Measurements from ENCODE around the gene DSCAML1.

Gene DSCAML1

GRCh38 chr11:117752721-117753237 is 44.2 kb downstream of the DSCAML1 start:
- TF ChIP-seq CTCF (IDR thresholded peaks at IDR 0.05; ENCODE audit: insufficient read depth, low read depth, low read length, missing control alignments) = no peak
- no peak overlapping the region for H3K4me3 ChIP-seq (ENCODE audit: low read depth, low read length)
- DNase-seq (ENCODE audit: low read depth) = no peak

GRCh38 chr11:117752071-117752470 is 44.9 kb downstream of the DSCAML1 start:
- no peak for TF ChIP-seq CTCF (IDR thresholded peaks at IDR 0.05; ENCODE audit: insufficient read depth, low read depth, low read length, missing control alignments)
- H3K4me3 ChIP-seq (ENCODE audit: low read depth, low read length) = no peak overlapping the region
- no peak for DNase-seq (ENCODE audit: low read depth)

DNA sequence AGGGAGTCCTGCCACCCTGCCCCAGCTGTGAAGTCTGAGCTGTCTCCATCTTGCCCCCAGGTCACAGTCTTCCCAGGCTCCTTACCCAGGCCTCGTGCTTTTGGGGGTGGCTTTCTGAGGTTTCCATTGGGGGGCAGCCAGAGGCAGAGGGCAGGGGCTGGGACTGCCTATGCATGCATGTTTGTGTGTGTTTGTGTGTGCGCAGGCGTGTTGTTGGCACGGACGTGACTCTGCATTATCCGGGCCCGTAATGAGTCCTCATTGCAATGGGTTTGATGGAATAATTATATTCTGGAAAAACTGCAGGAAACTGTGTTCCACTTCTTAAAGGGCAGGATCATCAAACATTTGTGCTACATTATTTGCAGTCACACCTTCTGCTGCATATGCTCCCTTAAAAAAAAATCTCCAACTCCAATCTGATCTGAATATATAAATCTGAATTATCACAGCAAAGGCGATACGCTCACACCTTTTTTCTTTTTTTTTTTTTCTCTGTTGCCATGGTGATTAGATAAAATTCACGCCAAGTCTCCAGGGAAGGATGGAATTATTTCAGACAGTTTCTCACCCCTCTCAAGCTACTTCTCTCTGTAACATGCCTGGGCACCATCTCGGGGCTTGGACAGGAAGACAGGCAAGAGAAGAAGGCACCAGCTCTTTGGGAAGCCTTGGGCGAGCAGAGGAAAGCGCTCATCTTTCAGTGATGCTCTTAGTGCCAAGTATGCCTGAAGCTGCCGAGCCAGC is 45.9 kb downstream of the DSCAML1 start:
- no peak for DNase-seq (ENCODE audit: low read depth)
- no peak overlapping the region for H3K4me3 ChIP-seq (ENCODE audit: low read depth, low read length)
- TF ChIP-seq CTCF (IDR thresholded peaks at IDR 0.05; ENCODE audit: insufficient read depth, low read depth, low read length, missing control alignments) = no peak

DNA sequence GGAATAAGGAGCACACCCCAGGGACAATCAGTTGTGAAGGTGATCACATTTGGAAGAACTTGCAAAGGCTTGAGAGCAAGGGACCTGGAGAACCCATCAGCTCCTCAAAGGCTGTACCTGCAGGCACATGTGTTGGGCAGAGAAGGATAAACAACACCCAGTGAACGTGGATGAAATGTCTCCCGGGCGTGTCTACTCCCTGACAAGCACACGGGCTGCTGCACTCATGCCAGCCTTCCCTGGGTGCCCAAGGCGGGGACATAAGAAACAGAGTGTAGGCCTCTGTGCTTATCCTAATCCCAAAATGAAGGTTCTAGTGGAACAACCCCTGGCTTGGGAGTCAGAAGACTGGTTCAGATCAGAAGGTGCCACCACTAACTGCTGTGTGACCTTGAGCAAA is 46.7 kb downstream of the DSCAML1 start:
- no peak overlapping the region for H3K4me3 ChIP-seq (ENCODE audit: low read depth, low read length)
- TF ChIP-seq CTCF (IDR thresholded peaks at IDR 0.05; ENCODE audit: insufficient read depth, low read depth, low read length, missing control alignments) = no peak
- DNase-seq (ENCODE audit: low read depth) = no peak

DNA sequence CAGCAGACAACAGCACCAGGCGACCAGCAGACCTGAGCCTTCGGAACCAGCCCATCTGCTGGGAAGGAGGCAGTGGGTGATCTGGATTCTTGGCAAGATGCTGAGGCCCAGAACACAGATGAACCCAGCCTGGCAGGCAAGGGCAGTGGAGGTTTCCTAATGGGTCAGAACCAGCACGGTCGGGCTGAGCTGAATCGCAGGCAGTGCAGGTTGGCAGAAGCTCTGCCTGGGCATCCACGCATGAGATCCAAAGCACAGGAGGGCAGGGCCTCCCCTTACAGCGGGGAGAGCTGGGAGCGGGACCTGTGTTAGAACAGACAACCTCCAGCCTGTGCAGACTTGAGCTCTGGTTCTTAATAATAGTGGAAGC is 47.5 kb downstream of the DSCAML1 start:
- no peak overlapping the region for H3K4me3 ChIP-seq (ENCODE audit: low read depth, low read length)
- no peak for DNase-seq (ENCODE audit: low read depth)
- no peak for TF ChIP-seq CTCF (IDR thresholded peaks at IDR 0.05; ENCODE audit: insufficient read depth, low read depth, low read length, missing control alignments)

GRCh38 chr11:117748771-117749540 is 48.1 kb downstream of the DSCAML1 start:
- no peak overlapping the region for H3K4me3 ChIP-seq (ENCODE audit: low read depth, low read length)
- TF ChIP-seq CTCF (IDR thresholded peaks at IDR 0.05; ENCODE audit: insufficient read depth, low read depth, low read length, missing control alignments) = no peak
- DNase-seq (ENCODE audit: low read depth) = no peak

Data from GM12865 (cell line).